Peyer's patch (tissue), 4 donors: ENCODE measurements around the gene PIK3C3.

ENCODE experiments used
- CTCF ChIP-seq, 6 experiments: fragments of 450-650 bp in 4 of 6; fragments of 200-600 bp in 2 of 6; sonication (generic) in 1 of 6; IDR thresholded peaks; one replicate each; pipeline ENCODE4 v1.5.1; 2017 to 2019; ENCODE audit warnings: antibody characterized with exemption in 6 of 6, mild to moderate bottlenecking in 3 of 6, moderate library complexity in 1 of 6
- POLR2A ChIP-seq, 2 donors: fragments of 450-650 bp; IDR thresholded peaks; one replicate each; pipeline ENCODE4 v1.5.1; 2017; ENCODE audit warnings: antibody characterized with exemption in 2 of 2, mild to moderate bottlenecking in 2 of 2, moderate library complexity in 2 of 2

GRCh38 chr18:41928581-41928980 is 26.5 kb upstream of the PIK3C3 start:
- TF ChIP-seq POLR2A (IDR thresholded peaks at IDR 0.05) (no peak), CTCF (IDR thresholded peaks at IDR 0.05) (no peak)
